ENCODE results near the gene NME1.

Gene NME1

GRCh38 chr17:51166987-51167931 lies 13.9 kb downstream of the NME1 start:
- no peak for TF ChIP-seq SIN3A (IDR thresholded peaks at IDR 0.05; ENCODE audit: borderline replicate concordance, insufficient read depth, low read length)
- peak; percentile 44; the same call in 1 of the 2 replicates for TF ChIP-seq TAF1 (IDR thresholded peaks at IDR 0.05; ENCODE audit: borderline replicate concordance, insufficient read depth, low read length)

GRCh38 chr17:51169340-51169739 lies 16.0 kb downstream of the NME1 start:
- no peak for TF ChIP-seq REST (IDR thresholded peaks at IDR 0.05; ENCODE audit: insufficient read depth in 1 of 2, low read depth in 2 of 2, low read length in 2 of 2)
- TF ChIP-seq SIN3A (IDR thresholded peaks at IDR 0.05; ENCODE audit: borderline replicate concordance, insufficient read depth, low read length) = no peak

GRCh38 chr17:51170736-51171135 lies 17.4 kb downstream of the NME1 start:
- no peak for TF ChIP-seq FOXP2 (optimal IDR thresholded peaks at IDR 0.05; ENCODE audit: borderline replicate concordance, extremely low read depth, extremely low read length, insufficient read depth)
- no peak for TF ChIP-seq REST (IDR thresholded peaks at IDR 0.05; ENCODE audit: insufficient read depth in 1 of 2, low read depth in 2 of 2, low read length in 2 of 2)
- no peak for TF ChIP-seq TAF1 (IDR thresholded peaks at IDR 0.05; ENCODE audit: borderline replicate concordance, insufficient read depth, low read length)
- no peak; the same call in 1 of the 2 replicates for TF ChIP-seq POLR2AphosphoS5 (IDR thresholded peaks at IDR 0.05; ENCODE audit: low read depth, low read length)
- TF ChIP-seq SIN3A (IDR thresholded peaks at IDR 0.05; ENCODE audit: borderline replicate concordance, insufficient read depth, low read length) = no peak

GRCh38 chr17:51172030-51172429 lies 18.7 kb downstream of the NME1 start:
- peak; percentile 40; the same call in 1 of the 2 replicates for TF ChIP-seq POLR2AphosphoS5 (IDR thresholded peaks at IDR 0.05; ENCODE audit: low read depth, low read length)

GRCh38 chr17:51180486-51180885 lies 27.1 kb downstream of the NME1 start:
- no peak for TF ChIP-seq TAF1 (IDR thresholded peaks at IDR 0.05; ENCODE audit: borderline replicate concordance, insufficient read depth, low read length)
- no peak for TF ChIP-seq POLR2AphosphoS5 (IDR thresholded peaks at IDR 0.05; ENCODE audit: low read depth, low read length)
- no peak for TF ChIP-seq REST (IDR thresholded peaks at IDR 0.05; ENCODE audit: insufficient read depth in 1 of 2, low read depth in 2 of 2, low read length in 2 of 2)
- no peak for TF ChIP-seq SIN3A (IDR thresholded peaks at IDR 0.05; ENCODE audit: borderline replicate concordance, insufficient read depth, low read length)
- no peak for TF ChIP-seq FOXP2 (optimal IDR thresholded peaks at IDR 0.05; ENCODE audit: borderline replicate concordance, extremely low read depth, extremely low read length, insufficient read depth)

- TF ChIP-seq REST (IDR thresholded peaks at IDR 0.05; ENCODE audit: insufficient read depth in 1 of 2, low read depth in 2 of 2, low read length in 2 of 2) (no peak), POLR2AphosphoS5 (IDR thresholded peaks at IDR 0.05; ENCODE audit: low read depth, low read length) (no peak), SIN3A (IDR thresholded peaks at IDR 0.05; ENCODE audit: borderline replicate concordance, insufficient read depth, low read length) (no peak), TAF1 (IDR thresholded peaks at IDR 0.05; ENCODE audit: borderline replicate concordance, insufficient read depth, low read length) (no peak), FOXP2 (optimal IDR thresholded peaks at IDR 0.05; ENCODE audit: borderline replicate concordance, extremely low read depth, extremely low read length, insufficient read depth) (no peak)
These were observed 30.8 kb downstream of the NME1 start for GRCh38 chr17:51184124-51184523.
